GM23338 (cell line): ENCODE data around the gene BIN1. TPM values are rescaled to one million over a fixed set of nuclear protein-coding genes. Genes with fewer than 3 reads are reported as not detected.

Experiments used
- ATAC-seq: fragments of 200-7000 bp; cut with Tn5 transposase; 3 replicates; pipeline ENCODE4 v1.9.1; 2020
- DNase-seq: peaks from one replicate; pipeline ENCODE4 v3.0.0-alpha.2; 2015; ENCODE audit warnings: low spot score
- H2AFZ ChIP-seq: fragments of 200-600 bp; sonication (generic); 2 replicates; pipeline ENCODE4 v1.8.0; 2016; ENCODE audit warnings: antibody characterized with exemption, mild to moderate bottlenecking, moderate library complexity
- H3F3A ChIP-seq: fragments of 200-600 bp; sonication (generic); replicated peaks from 2 replicates; pipeline ENCODE4 v1.8.0; 2017; ENCODE audit warnings: antibody characterized with exemption, mixed run types, low read depth
- H3K27ac ChIP-seq: fragments of 200-600 bp; sonication (generic); 2 replicates; pipeline ENCODE4 v1.6.1; 2016; ENCODE audit warnings: low read depth
- H3K27me3 ChIP-seq: fragments of 200-600 bp; sonication (generic); 2 replicates; pipeline ENCODE4 v1.8.0; 2016; ENCODE audit warnings: mild to moderate bottlenecking, mixed run types, moderate library complexity; ENCODE audit not compliant: insufficient read depth
- H3K36me3 ChIP-seq: fragments of 200-600 bp; sonication (generic); 2 replicates; pipeline ENCODE4 v1.8.0; 2016; ENCODE audit warnings: mild to moderate bottlenecking; ENCODE audit not compliant: insufficient read depth
- H3K4me1 ChIP-seq: fragments of 200-600 bp; sonication (generic); 2 replicates; pipeline ENCODE4 v1.8.0; 2016; ENCODE audit warnings: mild to moderate bottlenecking, moderate library complexity; ENCODE audit not compliant: insufficient read depth
- H3K4me2 ChIP-seq: fragments of 200-600 bp; sonication (generic); 2 replicates; pipeline ENCODE4 v1.7.1; 2017; ENCODE audit warnings: mixed run types
- H3K4me3 ChIP-seq: fragments of 200-600 bp; sonication (generic); 2 replicates; pipeline ENCODE4 v1.6.1; 2016; ENCODE audit warnings: mixed run types
- H3K79me2 ChIP-seq: fragments of 200-600 bp; sonication (generic); replicated peaks from 2 replicates; pipeline ENCODE4 v1.8.0; 2017; ENCODE audit warnings: mild to moderate bottlenecking; ENCODE audit not compliant: insufficient read depth
- H3K9me2 ChIP-seq: fragments of 200-600 bp; sonication (generic); 2 replicates; pipeline ENCODE4 v1.8.0; 2017; ENCODE audit not compliant: insufficient read depth
- H4K20me1 ChIP-seq: fragments of 200-600 bp; sonication (generic); replicated peaks from 2 replicates; pipeline ENCODE4 v1.8.0; 2017; ENCODE audit warnings: mild to moderate bottlenecking; ENCODE audit not compliant: insufficient read depth
- H3K27ac Mint-ChIP-seq: 2 replicates; pipeline ENCODE4 v1.8.0; 2020; ENCODE audit warnings: inconsistent platforms, mild to moderate bottlenecking, moderate library complexity, mixed read lengths
- H3K27me3 Mint-ChIP-seq: 3 replicates; pipeline ENCODE4 v1.8.0; 2022; ENCODE audit warnings: low read depth, mild to moderate bottlenecking, moderate library complexity, mixed read lengths, inconsistent platforms; ENCODE audit not compliant: insufficient read depth, poor library complexity
- H3K36me3 Mint-ChIP-seq: 3 replicates; pipeline ENCODE4 v1.8.0; 2021; ENCODE audit warnings: low read depth, mild to moderate bottlenecking, inconsistent platforms, moderate library complexity, mixed read lengths
- H3K4me1 Mint-ChIP-seq: 3 replicates; pipeline ENCODE4 v1.8.0; 2020; ENCODE audit warnings: mild to moderate bottlenecking, inconsistent platforms, mixed read lengths
- H3K4me3 Mint-ChIP-seq: 3 replicates; pipeline ENCODE4 v1.8.0; 2021; ENCODE audit warnings: moderate library complexity, mild to moderate bottlenecking, inconsistent platforms, mixed read lengths
- H3K9me3 Mint-ChIP-seq: 3 replicates; pipeline ENCODE4 v1.8.0; 2020; ENCODE audit warnings: moderate library complexity, mild to moderate bottlenecking, inconsistent platforms, mixed read lengths
- CREB1 ChIP-seq: fragments of 250-450 bp; sonication (Bioruptor Pico); IDR thresholded peaks from 2 replicates; pipeline ENCODE4 v1.5.0; 2020; ENCODE audit warnings: low read depth, mild to moderate bottlenecking, moderate library complexity
- ETS1 ChIP-seq: IDR thresholded peaks from 2 replicates; pipeline ENCODE4 v1.6.1; 2016; ENCODE audit warnings: antibody characterized with exemption
- EZH2 ChIP-seq: fragments of 200-600 bp; sonication (generic); IDR thresholded peaks from one replicate; pipeline ENCODE4 v1.8.0; 2017; ENCODE audit warnings: antibody characterized with exemption, mild to moderate bottlenecking, low read depth; ENCODE audit not compliant: unreplicated experiment
- EZH2phosphoT487 ChIP-seq: fragments of 200-600 bp; sonication (generic); IDR thresholded peaks from one replicate; pipeline ENCODE4 v1.8.1; 2018; ENCODE audit warnings: antibody characterized with exemption; ENCODE audit not compliant: unreplicated experiment
- JUNB ChIP-seq: IDR thresholded peaks from one replicate; pipeline ENCODE4 v1.6.1; 2016; ENCODE audit warnings: antibody characterized with exemption; ENCODE audit not compliant: unreplicated experiment
- NANOG ChIP-seq: IDR thresholded peaks from 2 replicates; pipeline ENCODE4 v1.6.1; 2016; ENCODE audit warnings: antibody characterized with exemption, borderline replicate concordance
- POLR2AphosphoS5 ChIP-seq: IDR thresholded peaks from 2 replicates; pipeline ENCODE4 v1.6.1; 2016; ENCODE audit warnings: antibody characterized with exemption, low read depth
- STAT1 ChIP-seq: IDR thresholded peaks from one replicate; pipeline ENCODE4 v1.6.1; 2016; ENCODE audit warnings: antibody characterized with exemption; ENCODE audit not compliant: unreplicated experiment
- ZNF114 ChIP-seq: fragments of 250-450 bp; sonication (Bioruptor Pico); IDR thresholded peaks from 2 replicates; pipeline ENCODE4 v1.5.0; 2020; ENCODE audit warnings: mild to moderate bottlenecking, moderate library complexity
- ZNF331 ChIP-seq: fragments of 250-450 bp; sonication (Bioruptor Pico); IDR thresholded peaks from 2 replicates; pipeline ENCODE4 v1.5.0; 2020; ENCODE audit warnings: low read depth, mild to moderate bottlenecking, moderate library complexity
- ZNF462 ChIP-seq: fragments of 250-450 bp; sonication (Bioruptor Pico); IDR thresholded peaks from 2 replicates; pipeline ENCODE4 v1.5.0; 2020; ENCODE audit warnings: mild to moderate bottlenecking, moderate library complexity
- polyA plus RNA-seq: library from polyadenylated mRNA; unstranded; fragments of >200 nt; fragmentation: Nextera tagmentation; extraction: Ambion mirVana; gene quantifications from 2 replicates; pipeline ENCODE4 v1.2.1, GENCODE V29; 2016
- total RNA-seq: library from RNA; depleted of rRNA; stranded (reverse); fragments of >200 nt; shearing (Covaris generic); gene quantifications from 2 replicates; pipeline ENCODE4 v1.2.3, GENCODE V29; 2014
- TF ChIP-seq, protein P1 (sequence below): IDR thresholded peaks from one replicate; pipeline ENCODE4 v1.6.1; 2018; ENCODE audit warnings: antibody characterized with exemption; ENCODE audit not compliant: unreplicated experiment
- TF ChIP-seq, protein P2 (sequence below), 2 experiments: fragments of 200-600 bp in 1 of 2; sonication (generic) in 1 of 2; conservative IDR thresholded peaks; 2 replicates each; pipeline versions ENCODE4 v1.5.1 to v1.6.1; 2016 to 2017; ENCODE audit warnings: antibody characterized with exemption in 2 of 2, low read depth in 2 of 2, mild to moderate bottlenecking in 2 of 2, moderate library complexity in 1 of 2

Gene BIN1
- total and polyA plus RNA-seq, 2 experiments from 2014 or later, result 30.1 to 56.4 TPM

DNA sequence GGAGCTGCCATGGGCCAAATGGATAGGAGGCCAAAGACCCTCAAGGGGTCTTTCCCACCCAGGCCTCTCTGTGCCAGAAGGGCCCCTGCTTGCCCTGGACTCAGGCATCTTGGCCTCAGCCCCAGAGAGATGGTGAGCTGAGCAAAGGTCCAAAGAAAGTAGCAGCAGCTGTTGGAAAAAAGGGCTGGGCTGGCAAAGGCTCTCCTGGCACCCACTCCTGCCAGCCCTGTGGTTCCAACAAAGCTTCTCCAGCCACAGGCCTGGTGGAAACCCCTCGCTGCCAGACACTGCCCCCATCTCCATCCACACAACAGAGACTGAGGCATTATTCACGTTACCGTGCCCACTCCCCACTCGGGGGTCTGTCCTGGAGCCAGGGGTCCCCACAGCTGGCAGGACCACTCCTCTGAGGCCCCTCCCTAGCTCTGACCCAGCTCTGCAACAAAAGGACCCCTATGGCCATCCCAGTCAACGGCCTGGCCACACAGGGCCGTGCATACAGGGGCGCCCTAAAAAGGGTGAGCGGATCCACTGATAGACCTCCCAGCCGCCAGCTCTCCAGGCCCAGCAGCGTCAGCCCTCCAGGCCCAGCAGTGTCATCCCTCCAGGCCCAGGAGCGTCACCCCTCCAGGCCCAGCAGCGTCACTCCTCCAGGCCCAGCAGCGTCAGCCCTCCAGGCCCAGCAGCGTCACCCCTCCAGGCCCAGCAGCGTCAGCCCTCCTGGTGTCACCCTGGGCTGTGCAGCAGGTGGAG lies 10.1 kb downstream of the BIN1 start:
- H3K9me3 Mint-ChIP-seq, result no peaks in the 10 kb centered on the region
- H3K4me1 Mint-ChIP-seq, result peaks cover 63% of the 10 kb centered on the region
- H3K4me1 ChIP-seq, result peaks cover 16% of the 10 kb centered on the region; the same call in 1 of the 2 replicates
- TF ChIP-seq ZNF331 (CRISPR knock-in tag), result no peak
- TF ChIP-seq EZH2, result no peak
- no peak for TF ChIP-seq CREB1 (CRISPR knock-in tag)
- no peak for TF ChIP-seq STAT1
- no peak for TF ChIP-seq EZH2phosphoT487
- TF ChIP-seq ZNF114, result no peak
- TF ChIP-seq NANOG, result no peak
- TF ChIP-seq, protein P1, sequence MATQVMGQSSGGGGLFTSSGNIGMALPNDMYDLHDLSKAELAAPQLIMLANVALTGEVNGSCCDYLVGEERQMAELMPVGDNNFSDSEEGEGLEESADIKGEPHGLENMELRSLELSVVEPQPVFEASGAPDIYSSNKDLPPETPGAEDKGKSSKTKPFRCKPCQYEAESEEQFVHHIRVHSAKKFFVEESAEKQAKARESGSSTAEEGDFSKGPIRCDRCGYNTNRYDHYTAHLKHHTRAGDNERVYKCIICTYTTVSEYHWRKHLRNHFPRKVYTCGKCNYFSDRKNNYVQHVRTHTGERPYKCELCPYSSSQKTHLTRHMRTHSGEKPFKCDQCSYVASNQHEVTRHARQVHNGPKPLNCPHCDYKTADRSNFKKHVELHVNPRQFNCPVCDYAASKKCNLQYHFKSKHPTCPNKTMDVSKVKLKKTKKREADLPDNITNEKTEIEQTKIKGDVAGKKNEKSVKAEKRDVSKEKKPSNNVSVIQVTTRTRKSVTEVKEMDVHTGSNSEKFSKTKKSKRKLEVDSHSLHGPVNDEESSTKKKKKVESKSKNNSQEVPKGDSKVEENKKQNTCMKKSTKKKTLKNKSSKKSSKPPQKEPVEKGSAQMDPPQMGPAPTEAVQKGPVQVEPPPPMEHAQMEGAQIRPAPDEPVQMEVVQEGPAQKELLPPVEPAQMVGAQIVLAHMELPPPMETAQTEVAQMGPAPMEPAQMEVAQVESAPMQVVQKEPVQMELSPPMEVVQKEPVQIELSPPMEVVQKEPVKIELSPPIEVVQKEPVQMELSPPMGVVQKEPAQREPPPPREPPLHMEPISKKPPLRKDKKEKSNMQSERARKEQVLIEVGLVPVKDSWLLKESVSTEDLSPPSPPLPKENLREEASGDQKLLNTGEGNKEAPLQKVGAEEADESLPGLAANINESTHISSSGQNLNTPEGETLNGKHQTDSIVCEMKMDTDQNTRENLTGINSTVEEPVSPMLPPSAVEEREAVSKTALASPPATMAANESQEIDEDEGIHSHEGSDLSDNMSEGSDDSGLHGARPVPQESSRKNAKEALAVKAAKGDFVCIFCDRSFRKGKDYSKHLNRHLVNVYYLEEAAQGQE, result no peak
- TF ChIP-seq, protein P2, sequence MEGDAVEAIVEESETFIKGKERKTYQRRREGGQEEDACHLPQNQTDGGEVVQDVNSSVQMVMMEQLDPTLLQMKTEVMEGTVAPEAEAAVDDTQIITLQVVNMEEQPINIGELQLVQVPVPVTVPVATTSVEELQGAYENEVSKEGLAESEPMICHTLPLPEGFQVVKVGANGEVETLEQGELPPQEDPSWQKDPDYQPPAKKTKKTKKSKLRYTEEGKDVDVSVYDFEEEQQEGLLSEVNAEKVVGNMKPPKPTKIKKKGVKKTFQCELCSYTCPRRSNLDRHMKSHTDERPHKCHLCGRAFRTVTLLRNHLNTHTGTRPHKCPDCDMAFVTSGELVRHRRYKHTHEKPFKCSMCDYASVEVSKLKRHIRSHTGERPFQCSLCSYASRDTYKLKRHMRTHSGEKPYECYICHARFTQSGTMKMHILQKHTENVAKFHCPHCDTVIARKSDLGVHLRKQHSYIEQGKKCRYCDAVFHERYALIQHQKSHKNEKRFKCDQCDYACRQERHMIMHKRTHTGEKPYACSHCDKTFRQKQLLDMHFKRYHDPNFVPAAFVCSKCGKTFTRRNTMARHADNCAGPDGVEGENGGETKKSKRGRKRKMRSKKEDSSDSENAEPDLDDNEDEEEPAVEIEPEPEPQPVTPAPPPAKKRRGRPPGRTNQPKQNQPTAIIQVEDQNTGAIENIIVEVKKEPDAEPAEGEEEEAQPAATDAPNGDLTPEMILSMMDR (conservative IDR thresholded peaks at IDR 0.05; ENCODE audit: low read depth in 2 of 2), result no peak
- no peak for TF ChIP-seq POLR2AphosphoS5
- no peak for TF ChIP-seq JUNB
- no peak for TF ChIP-seq ETS1
- no peak for TF ChIP-seq ZNF462 (CRISPR knock-in tag)
- DNase-seq (no peak), ATAC-seq (no peak)
- no peaks in the 10 kb centered on the region for H3F3A ChIP-seq
- no peaks in the 10 kb centered on the region for H3K9me2 ChIP-seq
- H3K27me3 Mint-ChIP-seq, result peaks cover 10% of the 10 kb centered on the region
- no peak overlapping the region for H3K4me3 ChIP-seq
- peaks cover 25% of the 10 kb centered on the region for H3K79me2 ChIP-seq
- no peaks in the 10 kb centered on the region for H3K36me3 ChIP-seq
- H3K4me2 ChIP-seq, result no peak overlapping the region
- no peak overlapping the region for H2AFZ ChIP-seq
- no peak overlapping the region for H3K27ac ChIP-seq
- no peaks in the 10 kb centered on the region for H3K36me3 Mint-ChIP-seq
- no peak overlapping the region for H3K4me3 Mint-ChIP-seq
- H4K20me1 ChIP-seq, result peaks cover 3% of the 10 kb centered on the region; the same call in 1 of the 2 replicates
- H3K27me3 ChIP-seq, result no peaks in the 10 kb centered on the region
- no peak overlapping the region for H3K27ac Mint-ChIP-seq
